ENCODE data around the gene CST9L.

DNA sequence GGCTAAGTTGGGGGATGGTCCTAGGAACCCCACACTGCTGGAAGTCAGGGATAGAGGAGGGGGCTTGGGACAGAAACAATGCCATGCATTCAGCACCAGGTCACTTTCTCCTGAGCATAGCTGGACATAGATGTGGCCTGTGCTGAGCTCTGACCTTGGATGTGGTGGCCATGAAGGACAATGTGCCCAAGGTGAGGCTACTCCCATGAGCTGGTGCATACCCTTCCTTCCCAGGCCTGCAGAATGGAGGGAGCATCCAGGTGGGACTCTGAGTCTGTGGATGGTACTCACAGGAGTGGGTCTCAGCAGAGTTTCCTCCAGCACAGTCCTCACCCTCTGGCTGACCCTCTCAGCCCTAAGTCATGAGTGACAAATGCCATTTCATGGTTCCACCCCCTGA, 16.9 kb downstream of the CST9L start:
- TF ChIP-seq EP300 (IDR thresholded peaks at IDR 0.05) = no peak
- TF ChIP-seq, protein P1, sequence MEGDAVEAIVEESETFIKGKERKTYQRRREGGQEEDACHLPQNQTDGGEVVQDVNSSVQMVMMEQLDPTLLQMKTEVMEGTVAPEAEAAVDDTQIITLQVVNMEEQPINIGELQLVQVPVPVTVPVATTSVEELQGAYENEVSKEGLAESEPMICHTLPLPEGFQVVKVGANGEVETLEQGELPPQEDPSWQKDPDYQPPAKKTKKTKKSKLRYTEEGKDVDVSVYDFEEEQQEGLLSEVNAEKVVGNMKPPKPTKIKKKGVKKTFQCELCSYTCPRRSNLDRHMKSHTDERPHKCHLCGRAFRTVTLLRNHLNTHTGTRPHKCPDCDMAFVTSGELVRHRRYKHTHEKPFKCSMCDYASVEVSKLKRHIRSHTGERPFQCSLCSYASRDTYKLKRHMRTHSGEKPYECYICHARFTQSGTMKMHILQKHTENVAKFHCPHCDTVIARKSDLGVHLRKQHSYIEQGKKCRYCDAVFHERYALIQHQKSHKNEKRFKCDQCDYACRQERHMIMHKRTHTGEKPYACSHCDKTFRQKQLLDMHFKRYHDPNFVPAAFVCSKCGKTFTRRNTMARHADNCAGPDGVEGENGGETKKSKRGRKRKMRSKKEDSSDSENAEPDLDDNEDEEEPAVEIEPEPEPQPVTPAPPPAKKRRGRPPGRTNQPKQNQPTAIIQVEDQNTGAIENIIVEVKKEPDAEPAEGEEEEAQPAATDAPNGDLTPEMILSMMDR (IDR thresholded peaks at IDR 0.05) = no peak
- no peak for TF ChIP-seq POLR2A (IDR thresholded peaks at IDR 0.05)
- no peak for TF ChIP-seq POLR2AphosphoS5 (IDR thresholded peaks at IDR 0.05)

Data from sigmoid colon (tissue), 4 donors.